Stimulated activated CD4-positive, alpha-beta T cell treated with anti-CD3 and anti-CD28 coated beads, Interleukin-2, amount 100 ng/mL, for 4 hours (primary cell): Measurements from ENCODE around the gene USP2.

Experiments
- DNase-seq: peaks from one replicate; pipeline ENCODE4 v3.0.0-alpha.2; 2020; ENCODE audit warnings: low read depth

Gene USP2

DNA sequence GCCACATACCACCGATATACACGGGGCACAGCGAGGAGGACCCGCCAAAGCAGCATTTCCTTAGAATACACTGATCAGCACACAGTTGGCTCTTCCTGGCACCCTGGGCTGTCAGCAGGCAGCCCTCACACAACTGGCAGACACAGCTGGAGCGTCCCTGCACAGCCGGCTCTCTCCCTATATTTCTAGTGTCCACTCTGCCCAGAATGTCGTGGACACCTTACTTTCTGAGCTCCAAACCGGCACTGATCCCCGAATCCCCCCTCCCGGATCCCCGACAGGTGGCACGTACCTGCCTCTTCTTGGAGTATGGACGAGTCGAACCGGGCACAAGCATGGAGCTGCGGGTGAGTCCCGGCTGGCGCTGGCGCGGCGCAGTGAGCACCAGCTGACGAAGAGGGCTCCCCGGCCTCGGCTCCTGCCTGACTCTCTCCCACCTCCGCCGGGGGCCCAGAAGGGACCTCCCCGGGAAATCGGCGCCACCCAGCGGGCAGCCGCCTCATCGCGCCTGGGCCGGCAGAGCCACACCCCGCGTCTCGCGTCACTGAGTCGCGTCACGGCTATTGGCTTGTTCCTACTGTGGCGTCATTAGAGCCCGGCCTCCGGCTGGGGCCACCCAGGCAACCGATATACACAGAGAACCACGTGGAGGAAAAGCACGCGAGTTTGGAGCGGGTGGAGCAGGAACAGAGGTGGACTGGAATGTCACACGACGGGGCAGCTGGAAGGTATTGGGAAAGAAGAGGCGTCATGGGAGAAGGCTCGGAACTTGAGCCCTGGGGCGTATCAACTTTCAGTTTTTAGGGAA lies at the start of gene USP2:
USP2 (minus strand) TSS at position 510 of the 808 bp plus-strand sequence. CDS start 8,210 bp downstream, outside the sequence.
- peak; percentile 95 for DNase-seq

- no peak for DNase-seq
These were observed 45.8 kb upstream of the USP2 start for GRCh38 chr11:119427279-119427678.

DNA sequence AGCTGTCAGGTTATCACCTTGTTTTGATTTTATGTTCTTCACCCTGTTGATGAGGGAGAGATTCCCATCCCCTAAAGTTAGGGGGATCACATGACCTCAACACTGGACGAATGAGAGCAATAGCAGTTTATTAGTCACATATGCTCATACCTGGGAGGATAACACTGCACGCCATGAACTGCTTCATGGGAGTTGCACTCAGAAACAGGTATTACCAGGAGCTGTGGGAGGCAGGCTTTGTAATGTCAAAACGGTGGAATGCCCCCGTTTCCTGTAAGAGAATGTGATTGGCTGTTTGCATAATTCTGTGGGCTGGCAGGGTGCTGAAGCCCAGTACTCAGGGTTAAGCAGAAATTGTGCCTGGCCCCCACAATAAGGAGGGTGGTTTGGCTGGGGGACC lies 44.7 kb upstream of the USP2 start:
- no peak for DNase-seq

- no peak for DNase-seq
These were observed 43.3 kb upstream of the USP2 start for GRCh38 chr11:119424775-119425174.

DNA sequence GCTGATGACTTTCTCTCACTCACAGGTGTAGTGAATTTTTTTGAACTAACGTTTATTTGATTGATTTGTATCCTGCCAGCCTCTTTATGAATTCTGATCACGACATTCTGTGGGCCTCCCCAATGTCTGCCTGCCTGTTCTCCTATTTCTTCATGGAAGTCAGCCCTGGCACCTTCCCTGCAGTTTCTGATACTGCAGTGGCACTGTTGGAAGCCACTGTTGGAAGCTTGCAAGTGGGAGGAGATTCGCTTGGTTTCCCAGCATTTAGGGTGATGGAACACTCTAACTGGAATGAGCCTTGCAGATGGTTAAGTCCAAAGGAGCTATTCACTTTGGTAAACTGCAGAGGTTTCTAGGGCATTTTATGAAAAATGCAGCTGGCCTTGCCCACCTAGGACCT lies 42.8 kb upstream of the USP2 start:
- DNase-seq, result no peak

DNA sequence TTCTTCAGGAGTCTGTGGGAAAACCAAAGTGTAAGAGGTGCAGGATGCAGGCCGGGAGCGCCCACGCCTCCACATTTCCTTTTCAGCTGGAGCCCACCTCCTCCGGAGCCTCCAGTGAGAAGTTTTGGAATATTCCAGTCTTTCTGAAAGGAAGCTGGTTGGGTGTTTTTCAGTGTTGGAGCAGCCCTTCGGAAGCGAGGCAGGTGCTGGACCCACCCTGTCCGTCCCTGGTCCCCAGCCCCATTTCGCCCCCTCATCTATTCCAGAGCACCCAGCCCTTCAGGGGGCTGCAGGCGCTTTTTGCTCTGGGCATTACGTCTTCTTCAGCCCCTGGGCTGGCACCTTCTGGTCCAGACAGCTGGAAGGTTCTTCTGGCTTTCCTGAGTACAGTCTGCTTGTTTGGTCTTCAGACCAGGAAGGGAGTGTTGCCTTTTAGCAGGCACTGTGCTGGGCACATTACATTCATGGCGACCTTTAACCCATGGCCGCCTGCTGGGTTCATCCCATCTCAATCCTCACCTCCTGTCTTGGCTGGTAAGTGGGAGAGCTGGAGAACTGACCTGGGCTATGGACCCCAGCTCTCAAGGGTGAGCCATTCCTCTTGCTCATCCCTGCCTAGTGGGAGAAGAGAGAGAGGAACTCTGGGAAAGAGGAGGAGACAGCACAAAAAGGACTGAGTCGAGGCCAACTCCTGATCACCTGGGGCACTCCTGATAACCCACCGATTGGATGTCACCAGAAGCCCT lies 42.2 kb upstream of the USP2 start:
- DNase-seq, result no peak

- no peak for DNase-seq
These were observed 41.5 kb upstream of the USP2 start, which contains the start of gene THY1 for GRCh38 chr11:119422809-119423508. THY1 (minus strand) TSS chr11:119423172; CDS start chr11:119420905, 2,267 bp downstream.

DNA sequence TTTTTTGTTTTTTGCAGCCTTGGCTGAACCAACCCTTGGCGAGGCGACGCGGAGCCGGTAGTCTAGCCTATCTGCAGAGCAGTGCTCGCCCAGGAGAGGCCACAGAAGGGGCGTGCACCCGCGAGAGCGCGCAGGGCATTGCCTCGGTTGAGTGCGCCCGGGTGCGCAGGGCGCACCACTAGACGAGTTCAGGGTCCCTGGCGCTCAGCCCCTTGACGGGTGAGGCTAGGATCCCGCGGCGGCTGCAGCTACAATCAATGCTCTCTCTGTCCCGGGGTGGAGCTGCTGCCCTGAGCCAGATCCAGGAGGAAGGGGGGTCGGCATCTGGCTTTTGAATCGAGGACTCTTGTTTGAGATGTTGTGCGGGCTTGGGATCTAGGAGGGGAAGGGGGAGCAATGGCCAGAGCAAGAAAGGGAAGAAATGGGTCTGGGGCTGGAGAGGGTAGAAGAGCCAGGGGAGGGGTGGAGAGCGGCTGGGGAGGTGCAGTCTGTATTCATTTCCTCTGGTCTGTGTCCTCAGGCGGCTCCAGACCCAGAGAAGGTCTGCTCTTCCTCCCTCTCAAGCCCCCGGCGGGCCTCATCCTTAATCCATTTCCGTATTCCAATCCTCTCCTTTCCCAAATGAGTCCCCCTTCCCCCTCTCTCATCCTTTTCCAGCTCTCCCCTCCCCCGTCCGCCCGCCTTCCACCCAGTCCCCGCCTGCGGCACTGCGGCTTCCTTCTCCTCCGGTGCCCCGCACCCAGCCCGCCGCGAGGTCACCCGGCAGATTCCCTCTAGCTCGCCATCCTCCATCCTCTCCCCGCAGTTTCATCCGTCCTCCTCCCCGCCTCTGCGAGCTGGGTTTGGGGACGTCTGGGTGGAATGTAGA lies 40.7 kb upstream of the USP2 start:
- no peak for DNase-seq

- no peak for DNase-seq
These were observed 39.9 kb upstream of the USP2 start for GRCh38 chr11:119421351-119421750.

DNA sequence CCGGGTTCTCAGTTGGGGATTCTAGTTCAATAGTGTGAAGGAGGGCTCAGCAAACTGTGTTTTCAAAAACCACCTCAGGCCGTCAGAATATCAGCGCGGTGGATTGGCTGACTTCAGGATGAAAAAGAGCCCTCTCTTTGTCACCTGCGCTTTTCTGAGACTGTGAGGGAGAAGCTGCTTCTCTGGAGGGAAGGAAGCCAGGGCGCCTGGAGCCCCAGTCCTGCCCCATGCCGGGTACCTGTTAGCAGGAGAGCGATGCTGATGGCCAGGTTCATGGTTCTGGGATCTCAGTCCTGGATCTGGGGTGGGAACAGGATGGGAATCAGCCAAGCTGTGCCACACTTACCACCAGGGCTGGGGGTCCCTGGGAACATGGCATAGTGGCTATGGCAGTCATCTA lies 39.1 kb upstream of the USP2 start:
- DNase-seq, result no peak

DNA sequence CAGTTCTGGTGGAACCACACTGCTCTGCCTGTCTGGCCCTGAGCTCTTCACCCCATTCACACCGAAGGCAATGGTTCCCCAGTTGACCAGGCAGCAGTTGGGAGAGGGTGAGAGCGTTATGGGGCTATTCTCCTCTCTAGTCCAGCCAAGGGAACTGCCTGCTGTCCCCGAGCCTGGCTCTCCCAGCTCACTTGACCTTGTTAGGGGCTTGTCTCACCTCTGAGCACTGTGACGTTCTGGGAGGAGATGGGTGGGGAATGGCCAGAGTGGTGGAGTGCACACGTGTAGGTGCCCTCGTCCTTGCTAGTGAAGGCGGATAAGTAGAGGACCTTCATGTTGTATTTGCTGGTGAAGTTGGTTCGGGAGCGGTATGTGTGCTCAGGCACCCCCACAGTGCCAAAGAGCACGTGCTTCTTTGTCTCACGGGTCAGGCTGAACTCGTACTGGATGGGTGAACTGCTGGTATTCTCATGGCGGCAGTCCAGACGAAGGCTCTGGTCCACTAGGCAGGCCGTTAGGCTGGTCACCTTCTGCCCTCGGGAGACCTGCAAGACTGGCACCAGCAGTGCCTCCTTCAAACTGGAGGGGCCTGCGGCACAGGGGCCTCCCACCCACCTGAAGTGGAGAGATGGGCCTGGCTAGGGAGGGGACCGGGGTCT lies 38.5 kb upstream of the USP2 start:
- DNase-seq, result no peak

DNA sequence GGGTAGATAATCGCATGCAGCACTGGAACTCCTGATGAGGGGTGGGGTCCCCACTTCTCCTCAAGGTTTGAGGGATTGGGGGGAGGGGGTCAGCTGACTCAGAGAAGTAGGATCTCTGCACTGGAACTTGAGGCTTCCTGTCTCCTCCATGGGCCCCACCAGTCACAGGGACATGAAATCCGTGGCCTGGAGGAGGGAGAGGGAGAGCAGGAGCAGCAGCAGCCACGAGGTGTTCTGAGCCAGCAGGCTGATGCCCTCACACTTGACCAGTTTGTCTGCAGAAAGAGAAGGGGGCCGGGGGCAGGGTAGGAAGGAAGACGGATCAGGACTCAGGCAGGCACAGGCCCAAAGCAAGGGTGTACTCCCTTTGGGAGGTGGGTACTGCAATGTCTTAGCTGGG lies 37.8 kb upstream of the USP2 start:
- DNase-seq, result no peak

DNA sequence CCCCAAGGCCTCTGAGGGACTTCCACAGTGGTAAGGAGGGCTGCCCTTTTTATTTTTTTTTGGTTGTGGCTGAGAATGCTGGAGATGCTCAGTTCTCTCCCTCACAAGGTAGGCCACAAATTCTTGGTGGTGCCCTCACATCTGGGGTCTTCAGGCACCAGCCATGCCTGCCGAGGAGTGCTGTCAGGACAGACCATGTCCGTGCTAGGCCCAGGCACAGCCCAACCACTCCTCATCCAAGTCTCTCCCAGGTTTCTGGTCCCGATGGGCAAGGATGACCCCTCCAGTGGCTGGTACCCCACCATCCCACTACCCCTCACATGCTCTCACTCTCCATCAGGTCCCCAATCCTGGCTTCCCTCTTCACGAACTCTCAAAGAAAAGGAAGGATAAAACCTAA lies 37.3 kb upstream of the USP2 start:
- no peak for DNase-seq

DNA sequence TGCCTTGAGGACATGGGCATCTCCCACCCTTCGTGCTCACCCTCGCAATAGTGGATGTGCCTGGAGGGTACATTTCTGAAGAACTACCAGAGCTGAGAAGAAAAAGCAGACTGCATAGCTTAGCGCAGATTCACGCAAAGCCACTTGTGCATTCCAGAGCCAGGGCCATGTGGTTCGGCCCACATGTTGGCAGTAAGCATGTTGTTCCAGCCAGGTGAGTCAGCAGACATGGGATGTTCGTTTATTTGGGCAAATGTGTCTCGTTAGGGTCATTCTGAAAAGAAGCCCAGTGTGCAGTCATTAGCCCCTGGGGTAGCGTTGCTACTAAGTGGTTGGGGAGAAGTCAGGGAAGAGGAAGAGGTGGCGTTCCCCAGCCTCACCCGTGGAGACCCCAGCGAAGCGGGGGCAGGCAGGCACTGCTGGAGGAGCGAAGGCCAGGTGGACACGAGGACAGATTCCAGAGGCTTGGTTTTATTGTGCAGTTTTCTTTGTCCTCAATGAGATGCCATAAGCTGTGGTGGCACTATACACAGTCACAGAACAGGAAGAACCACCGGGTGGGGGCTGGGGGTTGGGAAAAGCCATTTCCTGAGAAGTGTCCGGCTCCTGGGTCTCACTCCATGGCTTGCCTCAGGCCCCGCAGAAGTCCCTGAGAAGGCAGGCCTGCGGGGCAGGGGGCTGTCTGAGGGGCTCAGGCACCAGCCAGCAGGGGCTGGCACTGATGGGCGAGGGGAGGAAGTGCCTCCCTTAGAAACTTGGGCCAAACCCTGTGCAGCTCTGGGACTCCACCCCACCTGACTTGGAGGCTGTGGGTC lies 36.4 kb upstream of the USP2 start:
- no peak for DNase-seq

DNA sequence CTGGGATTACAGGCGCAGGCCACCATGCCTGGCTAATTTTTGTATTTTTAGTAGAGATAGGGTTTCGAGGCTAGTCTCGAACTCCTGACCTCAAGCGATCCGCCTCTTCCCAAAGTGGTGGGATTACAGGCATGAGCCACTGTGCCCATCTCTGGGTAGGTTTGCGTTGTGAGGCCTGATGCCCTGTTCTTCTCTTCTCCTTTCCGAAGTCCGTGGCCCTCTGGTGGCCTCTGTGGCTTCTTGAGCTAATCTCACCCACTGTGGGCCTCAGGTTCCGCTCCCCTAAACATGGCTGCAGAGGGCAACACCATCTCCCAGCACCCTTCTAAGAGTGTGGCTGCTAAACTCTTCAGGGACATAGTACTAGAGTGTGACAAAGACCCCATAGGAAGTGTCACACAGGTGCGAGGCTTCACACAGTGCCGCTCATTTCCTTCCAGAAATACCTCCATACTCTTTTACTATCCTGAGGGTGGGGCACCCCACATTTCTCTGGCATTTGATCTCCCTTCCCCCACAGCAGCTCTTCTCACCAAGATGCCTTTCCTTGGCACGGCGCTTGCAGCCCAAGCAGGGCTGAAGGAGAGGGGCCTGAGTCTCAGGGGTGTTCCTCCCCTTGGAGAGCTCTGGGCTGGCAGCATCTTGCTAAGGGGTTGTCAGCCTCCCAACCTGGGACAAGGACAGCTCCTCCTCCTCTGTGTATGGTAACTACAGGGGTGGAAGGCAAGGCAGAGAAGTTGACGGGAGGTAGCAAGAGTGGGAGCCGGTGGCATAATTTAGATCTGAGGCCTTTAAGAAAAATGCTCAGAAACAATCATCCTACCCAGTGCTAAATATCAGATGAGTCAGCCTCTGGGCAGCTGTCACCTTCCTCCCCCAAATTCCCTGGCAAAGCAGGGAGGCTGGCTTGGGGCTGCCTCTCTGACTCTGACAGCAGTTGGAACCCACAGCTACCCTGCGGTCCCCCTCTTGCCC lies 35.4 kb upstream of the USP2 start:
- DNase-seq, result no peak

- no peak for DNase-seq
These were observed 34.5 kb upstream of the USP2 start for GRCh38 chr11:119415966-119416365.

GRCh38 chr11:119415517-119415916 lies 34.0 kb upstream of the USP2 start:
- DNase-seq, result no peak

- no peak for DNase-seq
These were observed 33.2 kb upstream of the USP2 start for GRCh38 chr11:119414734-119415133.

DNA sequence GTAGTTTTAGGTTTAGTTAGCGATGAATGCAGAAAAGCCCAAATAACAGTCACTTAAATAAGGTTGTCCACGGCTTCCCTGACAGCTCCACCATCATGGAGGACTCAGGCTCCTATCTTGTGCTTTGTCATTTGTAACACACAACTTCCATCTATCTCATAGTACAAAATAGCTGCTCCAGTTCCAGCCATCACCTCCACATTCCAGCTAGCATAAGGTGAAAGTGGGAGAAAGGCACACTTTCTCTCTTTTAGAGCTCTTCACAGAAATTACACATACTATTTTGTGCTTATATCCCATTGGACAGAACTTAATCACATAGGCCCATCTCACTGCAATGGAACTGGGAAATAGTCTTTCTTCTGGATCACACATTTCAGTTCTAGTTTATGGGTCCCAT lies 32.8 kb upstream of the USP2 start:
- DNase-seq, result no peak
